GM12878 (cell line): ENCODE data around the gene ADAP1. TPM values are rescaled to one million over a fixed set of nuclear protein-coding genes. Genes with fewer than 3 reads are reported as not detected.

Experiments
- ATAC-seq: fragments of 200-7000 bp; cut with Tn5 transposase; 3 replicates; pipeline ENCODE4 v1.9.1; 2020; ENCODE audit warnings: mild to moderate bottlenecking, moderate library complexity
- BruUV-seq: library from RNA; stranded (reverse); fragments of 400-500 nt; replicated peaks from 2 replicates; lab custom pipeline; 2021; lab: Mats Ljungman, UMichigan
- CTCF ChIA-PET: fragments of 300-600 bp; sonication (Branson Sonifier 250); formaldehyde crosslinking; extraction: SDS; loops from one replicate; lab custom pipeline; 2021; ENCODE audit warnings: inconsistent platforms; lab: Yijun Ruan, JAX
- POLR2A ChIA-PET: fragments of 350-600 bp; formaldehyde crosslinking; extraction: SDS; loops from one replicate; lab custom pipeline; 2021; ENCODE audit warnings: inconsistent platforms; lab: Charles Lee
- RAD21 ChIA-PET: fragments of 300-600 bp; sonication (Branson Sonifier 250); formaldehyde crosslinking; loops from one replicate; lab custom pipeline; 2023; ENCODE audit warnings: antibody characterized with exemption; ENCODE audit not compliant: unreplicated experiment; lab: Charles Lee
- SMC1A ChIA-PET: fragments of 300-600 bp; sonication (Branson Sonifier 250); formaldehyde crosslinking; loops from one replicate; lab custom pipeline; 2023; ENCODE audit not compliant: unreplicated experiment, uncharacterized antibody; lab: Charles Lee
- DNase-seq: peaks from one replicate; pipeline ENCODE4 v3.0.0-alpha.2; 2011; ENCODE audit warnings: low read depth, low spot score
- FAIRE-seq: peaks from 3 replicates; lab custom pipeline; 2011; peaks lifted over from hg19 to GRCh38; lab: Jason Lieb, UNC
- H2AFZ ChIP-seq: 2 replicates; pipeline ENCODE4 v1.6.0; 2011; ENCODE audit warnings: low read depth, low read length, control low read depth; ENCODE audit not compliant: control insufficient read depth
- H3K27ac ChIP-seq: 2 replicates; pipeline ENCODE4 v1.5.1; 2011; ENCODE audit warnings: control low read depth; ENCODE audit not compliant: control insufficient read depth, insufficient read depth
- H3K27me3 ChIP-seq, 2 experiments: replicated peaks in 1 of 2; 2 replicates each; pipeline versions ENCODE4 v1.6.0 to v1.6.1; 2011; ENCODE audit warnings: low read length in 1 of 2; ENCODE audit not compliant: control insufficient read depth in 2 of 2, insufficient read depth in 2 of 2
- H3K36me3 ChIP-seq, 2 experiments: 2 replicates each; pipeline ENCODE4 v1.5.1; 2011; ENCODE audit warnings: low read length in 1 of 2; ENCODE audit not compliant: control insufficient read depth in 2 of 2, insufficient read depth in 2 of 2
- H3K4me1 ChIP-seq: 2 replicates; pipeline ENCODE4 v1.6.1; 2011; ENCODE audit warnings: mild to moderate bottlenecking, low read length, moderate library complexity, mixed read lengths; ENCODE audit not compliant: control insufficient read depth, insufficient read depth
- H3K4me2 ChIP-seq: 2 replicates; pipeline ENCODE4 v1.6.0; 2011; ENCODE audit warnings: control low read depth; ENCODE audit not compliant: control insufficient read depth, insufficient read depth
- H3K4me3 ChIP-seq: fragments of 200-600 bp; sonication (generic); 2 replicates; pipeline ENCODE4 v1.5.1; 2016
- H3K79me2 ChIP-seq: 2 replicates; pipeline ENCODE4 v1.6.0; 2011; ENCODE audit warnings: low read length; ENCODE audit not compliant: control insufficient read depth, insufficient read depth
- H3K9ac ChIP-seq: 2 replicates; pipeline ENCODE4 v1.8.0; 2011; ENCODE audit warnings: low read length, control low read depth, mixed read lengths; ENCODE audit not compliant: control insufficient read depth, insufficient read depth
- H3K9me3 ChIP-seq: replicated peaks from 3 replicates; pipeline ENCODE4 v1.5.1; 2011; ENCODE audit warnings: mild to moderate bottlenecking, low read length; ENCODE audit not compliant: control insufficient read depth, insufficient read depth
- H4K20me1 ChIP-seq: 2 replicates; pipeline ENCODE4 v1.6.0; 2011; ENCODE audit not compliant: control insufficient read depth, insufficient read depth
- BRCA1 ChIP-seq: IDR thresholded peaks from 2 replicates; pipeline ENCODE4 v1.6.1; 2011; ENCODE audit warnings: low read depth, low read length, improper control_type of control experiment
- EP300 ChIP-seq, 2 experiments: fragments of 150-350 bp in 1 of 2; IDR thresholded peaks; 2 replicates each; pipeline ENCODE4 v1.6.1; 2011 to 2012; ENCODE audit warnings: low read depth in 2 of 2, low read length in 2 of 2, borderline replicate concordance in 1 of 2, improper control_type of control experiment in 1 of 2, inconsistent platforms in 1 of 2; ENCODE audit not compliant: control insufficient read depth in 1 of 2
- EZH2 ChIP-seq: IDR thresholded peaks from 2 replicates; pipeline ENCODE4 v1.6.1; 2012; ENCODE audit warnings: low read depth, mild to moderate bottlenecking, control low read depth, inconsistent platforms, low read length, borderline replicate concordance; ENCODE audit not compliant: control insufficient read depth
- GABPA ChIP-seq: IDR thresholded peaks from 2 replicates; pipeline ENCODE4 v1.6.1; 2014; ENCODE audit warnings: antibody characterized with exemption, low read depth, mild to moderate bottlenecking, inconsistent platforms
- HDGF ChIP-seq: fragments of 450-650 bp; IDR thresholded peaks from 2 replicates; pipeline ENCODE4 v1.6.1; 2016; ENCODE audit warnings: antibody characterized with exemption
- NFIC ChIP-seq: IDR thresholded peaks from 2 replicates; pipeline ENCODE4 v1.6.1; 2012; ENCODE audit warnings: low read depth, mild to moderate bottlenecking, inconsistent platforms, low read length, moderate library complexity
- NFYB ChIP-seq: IDR thresholded peaks from 2 replicates; pipeline ENCODE4 v1.6.1; 2011; ENCODE audit warnings: low read depth, mild to moderate bottlenecking, low read length, improper control_type of control experiment, moderate library complexity; ENCODE audit not compliant: insufficient read depth
- RAD51 ChIP-seq: fragments of 450-650 bp; IDR thresholded peaks from 2 replicates; pipeline ENCODE4 v1.6.1; 2016; ENCODE audit warnings: moderate library complexity, mild to moderate bottlenecking, inconsistent platforms
- RELA ChIP-seq: fragments of 450-650 bp; IDR thresholded peaks from 2 replicates; pipeline ENCODE4 v1.8.0; 2014; ENCODE audit warnings: borderline replicate concordance; ENCODE audit not compliant: partially characterized antibody
- SPI1 ChIP-seq: IDR thresholded peaks from 2 replicates; pipeline ENCODE4 v1.6.1; 2011; ENCODE audit warnings: low read depth, mild to moderate bottlenecking, low read length, moderate library complexity, borderline replicate concordance; ENCODE audit not compliant: insufficient read depth
- ZNF207 ChIP-seq: fragments of 450-650 bp; IDR thresholded peaks from 2 replicates; pipeline ENCODE4 v1.6.1; 2014; ENCODE audit warnings: antibody characterized with exemption, mild to moderate bottlenecking, borderline replicate concordance
- ZSCAN29 ChIP-seq: fragments of 450-650 bp; IDR thresholded peaks from 2 replicates; pipeline ENCODE4 v1.6.1; 2017; ENCODE audit warnings: mild to moderate bottlenecking, moderate library complexity
- WGBS: methylation state at CpG from one replicate; pipeline ENCODE4 v1.1.6; 2016; ENCODE audit warnings: low lambda C conversion rate; ENCODE audit not compliant: insufficient replicate concordance, insufficient coverage; ENCODE audit errors: missing lambda C conversion rate; 5-methylcytosine and 5-hydroxymethylcytosine counted together
- in situ Hi-C: fragments of 300-500 bp; cut with MboI; formaldehyde crosslinking; loops from 9 replicates; pipeline ENCODE4 v1.14.3; 2018; ENCODE audit warnings: mixed read lengths
- intact Hi-C: fragments of 100-400 bp; cut with micrococcal nuclease; formaldehyde crosslinking; loops from one replicate; pipeline ENCODE4 v1.14.2; 2022; ENCODE audit not compliant: unreplicated experiment
- polyA plus RNA-seq, 11 experiments: library from polyadenylated mRNA; depleted of rRNA in 4 of 11; unstranded in 6 of 11; stranded (reverse) in 5 of 11; fragments of >200 nt; fragmentation: Nextera tagmentation in 4 of 11; fragmentation: Illumina TruSeq in 1 of 11; extraction: Ambion mirVana in 4 of 11; extraction: Trizol in 1 of 11; gene quantifications; 1 replicate in 1 of 11; 2 replicates in 10 of 11; pipeline versions ENCODE4 v1.2.1 to v1.2.3, GENCODE V29; 2011 to 2016; ENCODE audit warnings: inconsistent platforms in 2 of 11, missing spikeins in 2 of 11, low read depth in 1 of 11
- total RNA-seq, 4 experiments: library from RNA; depleted of rRNA in 3 of 4; stranded (reverse); fragments of >200 nt in 3 of 4; fragmentation: Illumina TruSeq in 1 of 4; extraction: Trizol in 1 of 4; gene quantifications; 2 replicates each; pipeline versions ENCODE4 v1.2.1 to v1.2.3, GENCODE V29; 2013 to 2021

The ADAP1 gene
- total and polyA plus RNA-seq, 10 of the 15 experiments (the other 5 are each of a cell fraction or from before 2014, with no cell fraction given): 0.22 to 44.2 (median 22.0) TPM; not detected in 1

DNA sequence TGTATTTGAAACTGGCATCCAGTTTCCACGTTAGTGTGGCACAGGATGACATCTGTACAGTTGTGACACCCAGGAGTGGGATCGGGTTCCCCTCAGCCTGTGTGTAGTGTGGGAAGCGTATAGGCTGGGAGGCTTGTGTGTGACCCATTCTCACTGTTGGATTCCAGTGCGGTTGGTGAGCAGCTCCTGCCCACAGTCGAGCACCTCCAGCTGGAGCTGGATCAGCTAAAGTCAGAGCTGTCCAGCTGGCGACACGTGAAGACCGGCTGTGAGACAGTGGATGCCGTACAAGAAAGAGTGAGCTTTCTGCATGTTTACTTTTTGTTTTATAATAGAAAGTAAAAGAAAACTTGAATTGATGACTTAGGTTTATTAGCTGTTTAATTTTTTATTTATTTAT, 96.8 kb downstream of the ADAP1 start:
- intact Hi-C loops: no loop called here
- TF ChIP-seq NFYB: no peak
- TF ChIP-seq EP300 (IDR thresholded peaks at IDR 0.05; ENCODE audit: borderline replicate concordance in 1 of 2, control insufficient read depth in 1 of 2, low read depth in 2 of 2, low read length in 2 of 2): no peak
- TF ChIP-seq BRCA1: no peak
- TF ChIP-seq GABPA: no peak
- no peak for TF ChIP-seq RELA
- TF ChIP-seq RAD51: no peak
- TF ChIP-seq HDGF: no peak
- no peak for TF ChIP-seq NFIC
- TF ChIP-seq EZH2: no peak
- no peak for TF ChIP-seq ZNF207
- TF ChIP-seq SPI1: no peak
- TF ChIP-seq ZSCAN29: no peak
- TF ChIP-seq, all 136 proteins: peak for 0
- Histone ChIP-seq H2AFZ (no peak overlapping the region), H4K20me1 (no peaks in the 10 kb centered on the region), H3K9me3 (no peaks in the 10 kb centered on the region), H3K27ac (no peak overlapping the region), H3K9ac (no peak overlapping the region), H3K36me3 (peaks cover 35 to 55% of the 10 kb centered on the region in 2 experiments), H3K4me3 (no peak overlapping the region), H3K27me3 (no peaks in the 10 kb centered on the region), H3K4me2 (no peak overlapping the region), H3K4me1 (no peaks in the 10 kb centered on the region), H3K79me2 (no peaks in the 10 kb centered on the region)
- ATAC-seq (no peak), FAIRE-seq (no peak), DNase-seq (no peak)
- CTCF ChIA-PET: interaction anchor here (1.9 kb wide), 1 partner anchor 16 kb away, joined by 7 read pairs; no protein-coding TSS in a partner anchor
- BruUV-seq: no TSS peak
- RAD21 ChIA-PET: no interaction called here
- SMC1A ChIA-PET: interaction anchor here (0.6 kb wide), 1 partner anchor 360 kb away, joined by 3 read pairs; no protein-coding TSS in a partner anchor
- POLR2A ChIA-PET: no interaction called here
- 98% methylated on average over 9 of the region's 9 CpGs for WGBS
- in situ Hi-C loops: no loop called here
